ENCODE data around the gene UNC13B. TPM values are rescaled to one million over a fixed set of nuclear protein-coding genes. Genes with fewer than 3 reads are reported as not detected.

Gene UNC13B
- total RNA-seq, 1 experiment from 2014 or later: 48.2 TPM

GRCh38 chr9:35191105-35191504, 29.3 kb downstream of the UNC13B start:
- Histone ChIP-seq H2AFZ (ENCODE audit: low read length) (no peak overlapping the region), H3K9ac (ENCODE audit: extremely low read depth, insufficient read length, low read length) (no peak overlapping the region), H3K27ac (ENCODE audit: insufficient read length, low read depth, low read length) (no peak overlapping the region), H3K23me2 (ENCODE audit: insufficient read length, low read depth, low read length, poor library complexity, severe bottlenecking) (no peaks in the 10 kb centered on the region), H3K27me3 (ENCODE audit: insufficient read depth, low read length) (no peaks in the 10 kb centered on the region), H3T11ph (ENCODE audit: low read length) (no peak overlapping the region), H3K4ac (ENCODE audit: low read depth, low read length) (no peak overlapping the region), H3K23ac (ENCODE audit: insufficient read length, low read depth, low read length) (no peak overlapping the region), H3K56ac (ENCODE audit: insufficient read length, low read depth, low read length) (no peak overlapping the region), H3K79me2 (ENCODE audit: insufficient read depth, low read length) (no peaks in the 10 kb centered on the region), H3K4me1 (ENCODE audit: insufficient read depth, low read length) (no peaks in the 10 kb centered on the region), H2BK120ac (ENCODE audit: low read depth, low read length, poor library complexity, severe bottlenecking) (no peak overlapping the region), H3K18ac (ENCODE audit: insufficient read length, low read depth, low read length) (no peak overlapping the region), H3K14ac (ENCODE audit: insufficient read depth, low read length) (no peak overlapping the region), H4K20me1 (ENCODE audit: control insufficient read depth, insufficient read depth, insufficient read length) (no peaks in the 10 kb centered on the region), H2AK5ac (ENCODE audit: insufficient read length, low read length) (no peak overlapping the region), H2BK20ac (ENCODE audit: low read depth, low read length, poor library complexity, severe bottlenecking) (no peak overlapping the region), H3K79me1 (ENCODE audit: insufficient read depth, low read depth, low read length, poor library complexity, severe bottlenecking) (no peaks in the 10 kb centered on the region), H2BK5ac (ENCODE audit: insufficient read length, low read length) (no peak overlapping the region), H3K9me3 (ENCODE audit: control insufficient read depth, low read depth, low read length) (peaks cover 33% of the 10 kb centered on the region), H2BK15ac (ENCODE audit: low read depth, low read length) (no peak overlapping the region), H4K5ac (ENCODE audit: insufficient read length, low read depth, low read length) (no peak overlapping the region), H3K4me2 (ENCODE audit: insufficient read depth, insufficient read length, low read length) (no peak overlapping the region), H4K91ac (ENCODE audit: insufficient read length, low read depth, low read length) (no peak overlapping the region), H4K8ac (replicated peaks; ENCODE audit: insufficient read length, low read depth, low read length) (no peak overlapping the region), H2BK12ac (ENCODE audit: insufficient read length, low read depth, low read length) (no peak overlapping the region)
- no peak overlapping the region for H3K4me3 Mint-ChIP-seq
- H3K27ac Mint-ChIP-seq: no peak overlapping the region
- no peak for DNase-seq
- TF ChIP-seq CTCF (conservative IDR thresholded peaks at IDR 0.05): no peak
- peaks cover 51 to 73% of the 10 kb centered on the region in 2 experiments for H3K9me3 Mint-ChIP-seq
- no CpG with 5 or more reads among the region's 2 CpGs for WGBS (ENCODE audit: extremely low coverage, insufficient read length, low lambda C conversion rate)
- no peaks in the 10 kb centered on the region for H3K27me3 Mint-ChIP-seq (ENCODE audit: low read depth)
- H3K36me3 Mint-ChIP-seq (ENCODE audit: insufficient read depth in 1 of 3, low read depth in 3 of 3): peaks cover 35 to 49% (median 48%) of the 10 kb centered on the region in 3 experiments
- H3K4me1 Mint-ChIP-seq: no peaks in the 10 kb centered on the region
